ENCODE results near the gene SMG7.

GRCh38 chr1:183553331-183553730, 81.0 kb downstream of the SMG7 start:
- no peak for TF ChIP-seq CTCF (IDR thresholded peaks at IDR 0.05; ENCODE audit: extremely low read depth in 1 of 2, insufficient read depth in 1 of 2, low read depth in 1 of 2, low read length in 2 of 2)
- TF ChIP-seq EZH2 (IDR thresholded peaks at IDR 0.05; ENCODE audit: borderline replicate concordance, low read depth, low read length, severe bottlenecking): no peak
- no peak for TF ChIP-seq POLR2AphosphoS5 (IDR thresholded peaks at IDR 0.05; ENCODE audit: insufficient read depth, low read depth, low read length)
- no peak for TF ChIP-seq GATA2 (IDR thresholded peaks at IDR 0.05; ENCODE audit: insufficient read depth, insufficient read length, low read depth, low read length)
- TF ChIP-seq MAX (IDR thresholded peaks at IDR 0.05; ENCODE audit: insufficient read depth, insufficient read length): no peak
- TF ChIP-seq POLR2A (IDR thresholded peaks at IDR 0.05; ENCODE audit: low read depth, low read length): no peak
- no peak for TF ChIP-seq MYC (IDR thresholded peaks at IDR 0.05; ENCODE audit: low read depth, low read length)
